ENCODE data around the gene USP6NL.
A peak's percentile ranks its signal among the peaks of the same experiment; 100 is the strongest.

USP6NL gene

DNA sequence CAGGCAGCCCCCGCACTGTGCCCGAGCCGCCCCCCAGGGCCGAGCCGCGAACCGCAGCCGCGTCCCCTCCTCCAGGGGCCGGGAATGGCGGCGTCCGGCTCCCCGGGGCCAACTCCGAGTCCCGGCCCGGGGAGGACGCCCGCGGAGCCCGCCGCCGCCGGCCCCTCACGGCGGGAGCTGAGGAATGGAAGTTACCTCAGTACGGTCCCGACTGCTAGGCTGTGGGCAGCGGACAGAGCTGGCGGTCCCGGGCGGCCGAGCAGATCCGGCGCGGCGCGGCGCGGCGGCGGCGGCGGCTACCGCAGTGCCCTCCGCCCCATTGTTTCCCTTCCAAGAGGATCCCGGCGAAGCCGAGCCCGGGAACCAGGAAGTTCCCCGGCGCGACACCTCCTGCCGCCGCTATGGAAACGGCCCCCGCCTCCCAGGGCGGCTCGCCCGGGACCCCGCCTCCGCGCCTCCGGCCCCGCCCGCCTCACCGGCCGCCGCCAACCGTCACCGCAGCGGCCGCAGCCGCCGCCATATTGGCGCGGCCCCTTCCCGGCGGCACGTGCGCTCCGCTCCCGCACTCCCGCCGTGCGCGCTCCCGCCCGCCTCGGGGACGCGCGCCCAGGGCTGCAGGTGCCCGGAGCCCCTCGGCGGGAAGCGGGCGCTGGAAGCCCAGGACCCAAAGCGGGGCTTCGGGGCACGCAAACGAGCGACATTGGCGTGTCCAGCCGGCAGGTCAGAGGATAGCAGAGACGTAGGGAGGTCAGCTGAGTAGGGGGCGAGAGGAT is at the start of gene USP6NL:
Gene USP6NL (minus strand): TSS at position 403 of the 773 bp plus-strand sequence. CDS start 14,016 bp downstream, outside the sequence.
- H3K4me3 Mint-ChIP-seq: peak within 1 kb of the TSS; percentile 88
- peak within 1 kb of the TSS; percentile 72 for H3K27ac Mint-ChIP-seq
- H3K27me3 Mint-ChIP-seq (ENCODE audit: low read depth): peaks cover 67% of the 10 kb centered on the region
- H3K36me3 Mint-ChIP-seq (ENCODE audit: low read depth): peaks cover 2% of the 10 kb centered on the region
- H3K9me3 Mint-ChIP-seq: peaks cover 3% of the 10 kb centered on the region
- peaks cover 22% of the 10 kb centered on the region for H3K4me1 Mint-ChIP-seq (ENCODE audit: low read depth)

DNA sequence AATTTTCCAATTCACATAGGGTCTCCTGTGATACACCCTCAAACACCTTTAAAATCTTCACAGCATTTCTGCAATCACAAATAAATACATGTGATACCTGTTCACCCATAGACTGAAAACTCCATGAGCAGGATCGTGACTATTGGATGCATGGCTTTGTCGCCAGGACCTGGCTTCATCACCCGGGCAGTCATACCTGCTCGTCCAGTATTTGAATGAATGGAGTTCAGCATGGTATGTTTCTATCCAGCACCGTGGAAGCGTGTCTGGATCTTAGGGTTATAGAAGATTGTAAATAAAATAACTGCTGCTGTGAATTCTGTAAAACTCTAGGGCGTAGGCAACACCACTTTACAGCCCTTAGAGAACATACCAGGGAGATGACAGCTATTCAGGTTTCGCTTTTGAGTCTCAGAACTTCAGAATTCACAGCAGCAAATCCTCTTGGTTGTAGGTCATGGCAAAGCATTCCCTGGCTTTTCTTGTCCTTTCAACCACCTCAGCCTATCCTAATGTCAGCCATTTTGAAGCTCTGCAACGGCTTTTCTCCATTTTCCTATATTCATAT is 47.4 kb upstream of the USP6NL start:
- no peak overlapping the region for H3K4me3 Mint-ChIP-seq
- no peaks in the 10 kb centered on the region for H3K4me1 Mint-ChIP-seq (ENCODE audit: low read depth)

DNA sequence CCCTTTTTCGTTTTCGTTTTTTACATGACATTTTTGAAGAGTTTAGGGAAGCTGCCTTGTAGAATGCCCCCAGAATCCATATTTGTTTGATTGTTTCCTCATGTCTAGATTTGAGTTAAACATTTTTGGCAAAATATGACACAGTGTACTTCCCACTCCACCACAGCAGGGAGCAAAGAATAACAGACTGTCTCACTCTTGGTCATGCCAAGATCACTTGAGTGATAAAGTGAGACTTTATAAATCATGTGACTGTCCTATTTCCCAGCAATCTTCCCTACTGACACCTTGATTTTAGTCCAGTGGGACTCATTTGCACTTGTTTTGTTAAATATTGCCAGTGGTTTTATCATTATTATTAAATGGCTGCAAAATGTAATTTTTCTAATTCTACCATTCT is 44.4 kb upstream of the USP6NL start:
- no peak overlapping the region for H3K4me3 Mint-ChIP-seq
- no peak overlapping the region for H3K27ac Mint-ChIP-seq
- no peaks in the 10 kb centered on the region for H3K36me3 Mint-ChIP-seq (ENCODE audit: low read depth)
- H3K27me3 Mint-ChIP-seq (ENCODE audit: low read depth): peaks cover 17% of the 10 kb centered on the region
- no peaks in the 10 kb centered on the region for H3K4me1 Mint-ChIP-seq (ENCODE audit: low read depth)
- no peaks in the 10 kb centered on the region for H3K9me3 Mint-ChIP-seq

More for the DNA sequence above, 47.4 kb upstream of the USP6NL start:
- H3K9me3 Mint-ChIP-seq: peaks cover 2% of the 10 kb centered on the region
- peaks cover 1% of the 10 kb centered on the region for H3K36me3 Mint-ChIP-seq (ENCODE audit: low read depth)
- H3K27ac Mint-ChIP-seq: no peak overlapping the region
- peaks cover 21% of the 10 kb centered on the region for H3K27me3 Mint-ChIP-seq (ENCODE audit: low read depth)

DNA sequence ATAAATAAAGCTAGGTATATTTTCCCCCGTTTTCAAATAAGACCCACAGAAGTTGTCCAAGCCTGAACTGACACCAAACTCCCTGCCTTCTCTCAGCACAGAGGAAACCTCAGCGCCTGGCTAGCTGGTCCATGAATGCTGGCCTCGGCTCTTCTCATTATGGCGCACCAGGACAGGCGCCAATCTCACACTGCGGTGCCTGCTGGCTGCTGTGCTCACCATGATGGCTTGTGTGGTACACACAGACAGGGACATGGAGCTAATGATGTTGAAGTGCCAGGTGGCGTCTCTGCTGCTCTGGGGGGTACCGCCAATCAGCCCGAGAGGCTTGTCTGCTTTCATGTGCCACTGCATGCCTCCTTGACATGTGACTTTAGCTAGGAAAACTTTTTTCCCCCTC is 43.2 kb upstream of the USP6NL start:
- peaks cover 10% of the 10 kb centered on the region for H3K27me3 Mint-ChIP-seq (ENCODE audit: low read depth)
- H3K4me1 Mint-ChIP-seq (ENCODE audit: low read depth): no peaks in the 10 kb centered on the region
- no peaks in the 10 kb centered on the region for H3K9me3 Mint-ChIP-seq
- no peak overlapping the region for H3K27ac Mint-ChIP-seq
- no peak overlapping the region for H3K4me3 Mint-ChIP-seq
- H3K36me3 Mint-ChIP-seq (ENCODE audit: low read depth): no peaks in the 10 kb centered on the region

DNA sequence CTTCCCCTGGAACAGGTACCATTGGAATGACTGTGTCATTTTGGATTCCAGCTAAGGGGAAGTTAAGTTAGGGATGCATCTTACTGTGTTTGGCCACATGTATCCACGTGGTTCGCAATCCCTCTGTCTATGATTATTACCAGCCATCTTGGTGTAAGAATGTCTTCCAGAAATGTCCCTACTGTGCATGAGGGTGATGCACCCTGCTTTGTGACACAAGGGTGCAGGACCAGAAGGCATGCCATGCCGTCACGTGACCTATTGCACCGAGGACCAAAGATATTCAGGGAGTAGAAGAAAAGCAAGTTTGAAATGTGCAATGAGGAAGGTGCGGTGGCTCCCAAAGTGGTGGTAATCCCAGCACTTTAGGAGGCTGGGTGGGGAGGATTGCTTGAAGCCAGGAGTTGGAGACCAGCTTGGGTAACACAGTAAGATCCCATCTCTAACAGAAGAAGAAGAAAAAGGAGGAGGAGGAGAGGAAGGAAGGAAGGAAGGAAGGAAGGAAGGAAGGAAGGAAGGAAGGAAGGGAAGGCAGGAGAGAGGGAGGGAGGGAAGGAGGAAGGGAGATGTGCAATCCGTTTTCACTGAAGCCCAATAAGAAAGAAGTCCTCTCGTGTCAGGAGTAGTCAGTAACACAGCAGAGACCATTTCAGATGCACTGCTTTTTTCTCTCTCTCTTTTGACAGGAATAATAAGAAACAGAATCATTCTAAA is 42.5 kb upstream of the USP6NL start:
- Mint-ChIP-seq H3K9me3 (no peaks in the 10 kb centered on the region), H3K4me3 (no peak overlapping the region), H3K27ac (no peak overlapping the region), H3K27me3 (ENCODE audit: low read depth) (peaks cover 8% of the 10 kb centered on the region), H3K4me1 (ENCODE audit: low read depth) (no peaks in the 10 kb centered on the region), H3K36me3 (ENCODE audit: low read depth) (no peaks in the 10 kb centered on the region)

DNA sequence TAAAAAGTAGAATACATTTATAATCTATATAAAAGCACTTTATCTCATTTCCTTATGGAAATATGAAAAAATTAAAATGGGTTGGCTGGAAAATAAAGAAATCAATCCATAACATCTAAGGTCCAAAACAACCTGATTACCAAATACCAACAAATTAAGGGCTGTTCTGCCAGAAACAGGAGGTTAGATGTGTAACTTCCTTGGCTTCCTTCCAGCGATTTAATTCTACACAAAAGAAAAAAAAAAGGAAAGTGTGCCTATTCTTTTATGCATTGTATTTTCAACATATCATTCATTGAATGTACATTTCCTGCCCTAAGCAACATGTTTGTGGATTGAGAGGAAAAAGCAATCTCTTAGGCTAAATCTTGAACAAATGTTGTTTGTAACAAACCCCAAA is 36.2 kb upstream of the USP6NL start:
- H3K4me1 Mint-ChIP-seq (ENCODE audit: low read depth): no peaks in the 10 kb centered on the region
- no peaks in the 10 kb centered on the region for H3K9me3 Mint-ChIP-seq
- H3K36me3 Mint-ChIP-seq (ENCODE audit: low read depth): no peaks in the 10 kb centered on the region
- H3K27me3 Mint-ChIP-seq (ENCODE audit: low read depth): peaks cover 6% of the 10 kb centered on the region
- no peak overlapping the region for H3K27ac Mint-ChIP-seq
- H3K4me3 Mint-ChIP-seq: no peak overlapping the region

DNA sequence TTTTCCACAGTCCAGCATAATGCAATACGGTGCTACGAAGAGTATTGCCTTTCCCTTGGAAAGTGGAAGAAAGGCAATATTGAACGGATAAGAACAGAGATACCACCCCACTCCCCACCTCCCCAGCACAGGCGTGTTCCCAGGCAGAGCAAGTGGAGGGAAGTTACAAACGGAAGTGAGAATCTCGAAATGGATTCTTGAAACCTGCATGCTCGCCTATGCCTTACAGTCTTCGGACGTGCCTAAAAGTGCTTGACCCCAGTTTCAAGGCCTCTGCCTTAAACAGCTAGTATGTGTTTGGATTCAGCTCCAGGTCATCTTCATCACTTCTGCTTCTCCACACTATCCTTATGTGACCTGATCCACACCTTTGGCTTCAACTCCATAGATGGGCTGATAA is 35.0 kb upstream of the USP6NL start:
- Mint-ChIP-seq H3K27ac (no peak overlapping the region), H3K4me1 (ENCODE audit: low read depth) (no peaks in the 10 kb centered on the region), H3K36me3 (ENCODE audit: low read depth) (no peaks in the 10 kb centered on the region)

DNA sequence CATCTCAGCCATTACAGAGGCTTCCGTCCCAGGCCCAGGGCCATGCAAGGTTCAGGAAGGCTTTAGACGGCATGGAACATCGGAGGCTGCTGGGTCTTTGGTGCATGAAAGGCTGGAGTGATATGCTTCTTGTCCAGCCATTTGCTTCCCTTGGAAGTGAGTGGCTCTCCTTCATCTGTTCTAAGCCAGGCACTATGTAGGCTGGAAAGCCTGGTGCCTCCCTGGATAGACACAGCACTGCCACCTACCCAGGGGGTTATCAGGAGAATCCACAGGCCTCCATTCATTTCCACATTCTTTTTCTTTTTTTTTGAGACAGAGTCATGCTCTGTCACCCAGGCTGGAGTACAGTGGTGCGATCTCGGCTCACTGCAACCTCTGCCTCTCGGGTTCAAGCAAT is 31.6 kb upstream of the USP6NL start:
- no peaks in the 10 kb centered on the region for H3K9me3 Mint-ChIP-seq
- H3K36me3 Mint-ChIP-seq (ENCODE audit: low read depth): no peaks in the 10 kb centered on the region
- peaks cover 36% of the 10 kb centered on the region for H3K27me3 Mint-ChIP-seq (ENCODE audit: low read depth)
- H3K4me1 Mint-ChIP-seq (ENCODE audit: low read depth): no peaks in the 10 kb centered on the region
- H3K27ac Mint-ChIP-seq: no peak overlapping the region
- no peak overlapping the region for H3K4me3 Mint-ChIP-seq

More for the DNA sequence above, 35.0 kb upstream of the USP6NL start:
- Mint-ChIP-seq H3K9me3 (no peaks in the 10 kb centered on the region), H3K27me3 (ENCODE audit: low read depth) (peaks cover 14% of the 10 kb centered on the region), H3K4me3 (no peak overlapping the region)

DNA sequence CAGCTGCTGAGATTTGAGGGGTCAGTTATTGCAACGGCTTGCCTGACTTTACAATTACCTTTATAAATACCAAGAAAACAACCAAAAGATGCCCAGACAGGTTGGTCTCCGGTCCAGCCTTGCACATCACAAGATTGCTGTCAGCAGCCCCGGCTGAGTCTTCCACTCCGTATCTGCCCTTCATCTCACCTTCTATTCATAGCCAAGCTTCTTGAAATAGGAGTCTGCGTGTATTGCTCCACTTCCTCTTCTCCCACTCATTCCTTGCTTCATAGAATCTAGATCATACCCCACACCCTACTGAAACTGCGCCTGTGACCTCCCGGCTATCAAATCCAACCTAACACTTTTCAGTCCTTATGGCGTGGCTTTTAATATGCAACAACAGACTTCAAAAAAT is 31.1 kb upstream of the USP6NL start:
- no peaks in the 10 kb centered on the region for H3K36me3 Mint-ChIP-seq (ENCODE audit: low read depth)
- H3K27ac Mint-ChIP-seq: no peak overlapping the region
- H3K4me3 Mint-ChIP-seq: no peak overlapping the region
- H3K9me3 Mint-ChIP-seq: no peaks in the 10 kb centered on the region
- H3K4me1 Mint-ChIP-seq (ENCODE audit: low read depth): no peaks in the 10 kb centered on the region
- H3K27me3 Mint-ChIP-seq (ENCODE audit: low read depth): peaks cover 37% of the 10 kb centered on the region

DNA sequence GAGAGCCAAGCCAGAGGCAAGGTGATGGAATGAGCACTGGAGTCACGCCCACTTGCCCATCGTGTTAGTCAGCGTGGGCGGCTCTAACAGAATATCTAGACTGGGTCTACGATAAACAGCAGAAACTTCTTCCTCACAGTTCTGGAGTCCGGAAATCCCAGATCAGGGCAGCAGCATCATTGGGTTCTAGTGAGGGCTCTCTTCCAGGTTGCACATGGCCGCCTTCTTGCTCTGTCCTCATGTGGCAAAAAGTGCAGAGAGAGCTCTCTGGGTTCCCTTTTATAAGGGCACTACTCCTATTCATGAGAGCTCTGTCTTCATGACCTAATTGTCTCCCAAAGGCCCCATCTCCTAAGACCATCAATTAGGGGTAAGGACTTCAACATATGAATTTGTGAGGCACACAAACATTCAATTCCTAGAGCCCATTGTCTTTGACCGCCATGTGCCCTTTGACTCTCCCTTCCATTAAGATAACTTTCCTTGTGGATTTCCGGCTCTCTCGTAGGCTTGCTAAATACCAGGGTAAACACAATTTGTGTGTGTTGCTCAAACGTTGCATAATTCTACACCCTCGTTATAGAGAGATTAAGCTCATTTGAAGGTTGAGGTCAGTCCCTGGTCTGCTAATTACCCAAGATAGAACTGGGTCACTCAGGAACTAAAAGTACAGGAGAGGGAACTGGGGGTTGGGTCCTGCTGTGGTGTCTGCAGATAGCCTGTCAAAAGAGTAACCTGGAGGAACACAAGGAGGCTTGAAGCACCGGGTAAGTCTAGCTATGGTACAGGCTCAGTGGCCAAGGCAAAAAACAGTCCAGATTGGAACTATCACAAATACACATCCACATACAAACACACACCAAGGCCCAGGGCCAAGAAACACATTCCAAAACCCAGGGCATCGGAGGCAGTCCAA is 28.7 kb upstream of the USP6NL start:
- Mint-ChIP-seq H3K9me3 (no peaks in the 10 kb centered on the region), H3K4me1 (ENCODE audit: low read depth) (no peaks in the 10 kb centered on the region), H3K27ac (no peak overlapping the region), H3K27me3 (ENCODE audit: low read depth) (peaks cover 55% of the 10 kb centered on the region), H3K4me3 (no peak overlapping the region), H3K36me3 (ENCODE audit: low read depth) (no peaks in the 10 kb centered on the region)

DNA sequence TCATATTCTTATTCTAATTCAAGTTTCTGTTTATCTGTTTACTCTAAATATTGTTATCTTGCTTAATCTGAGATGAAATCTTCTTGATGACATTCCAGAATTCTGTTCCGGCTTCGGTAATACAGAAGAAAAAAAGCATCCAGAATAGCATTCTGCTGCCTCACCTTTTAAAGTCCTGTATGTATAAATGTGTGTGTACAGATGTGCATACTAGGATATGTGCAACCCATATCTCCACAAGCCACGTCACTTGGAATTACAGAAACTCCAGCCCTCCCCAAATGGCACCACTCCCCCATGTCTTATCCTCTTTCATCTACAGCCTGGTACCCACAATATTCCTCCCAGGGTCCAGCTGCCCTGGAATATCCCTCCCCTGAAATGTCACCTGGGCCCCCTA is 27.9 kb upstream of the USP6NL start:
- Mint-ChIP-seq H3K27ac (no peak overlapping the region), H3K9me3 (no peaks in the 10 kb centered on the region), H3K4me1 (ENCODE audit: low read depth) (no peaks in the 10 kb centered on the region), H3K36me3 (ENCODE audit: low read depth) (no peaks in the 10 kb centered on the region), H3K27me3 (ENCODE audit: low read depth) (peaks cover 62% of the 10 kb centered on the region), H3K4me3 (no peak overlapping the region)

DNA sequence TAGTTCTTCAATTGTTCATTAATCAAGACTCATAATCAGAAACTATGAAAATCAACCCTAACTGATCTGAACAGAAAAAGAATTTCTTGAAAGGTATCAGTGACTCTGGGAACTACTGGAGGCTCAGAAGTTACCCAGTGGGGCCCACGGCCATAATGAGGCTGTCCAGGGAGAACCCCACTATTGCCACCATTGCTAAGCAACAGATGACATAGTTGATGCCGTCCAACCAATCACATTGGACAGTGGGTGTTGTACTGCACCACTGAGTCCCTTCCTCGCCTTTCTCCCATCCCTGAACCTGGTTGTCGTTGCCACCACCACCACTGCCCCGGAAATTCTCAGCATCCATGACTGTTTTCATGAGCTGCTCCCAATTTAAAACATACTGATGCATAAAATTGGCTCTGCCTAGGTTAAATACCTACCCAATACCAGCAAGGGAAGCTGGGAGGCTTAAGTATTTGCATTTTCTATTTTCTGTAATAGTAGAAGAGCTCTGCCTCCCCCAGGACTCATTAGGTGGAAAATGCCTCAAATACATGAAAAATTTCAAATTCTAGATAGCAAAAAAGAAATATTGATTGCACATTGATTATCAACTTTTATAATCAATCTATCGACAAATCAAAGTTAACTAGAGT is 26.7 kb upstream of the USP6NL start:
- Mint-ChIP-seq H3K4me3 (no peak overlapping the region), H3K36me3 (ENCODE audit: low read depth) (no peaks in the 10 kb centered on the region), H3K27me3 (ENCODE audit: low read depth) (peaks cover 73% of the 10 kb centered on the region), H3K4me1 (ENCODE audit: low read depth) (no peaks in the 10 kb centered on the region), H3K9me3 (no peaks in the 10 kb centered on the region), H3K27ac (no peak overlapping the region)

DNA sequence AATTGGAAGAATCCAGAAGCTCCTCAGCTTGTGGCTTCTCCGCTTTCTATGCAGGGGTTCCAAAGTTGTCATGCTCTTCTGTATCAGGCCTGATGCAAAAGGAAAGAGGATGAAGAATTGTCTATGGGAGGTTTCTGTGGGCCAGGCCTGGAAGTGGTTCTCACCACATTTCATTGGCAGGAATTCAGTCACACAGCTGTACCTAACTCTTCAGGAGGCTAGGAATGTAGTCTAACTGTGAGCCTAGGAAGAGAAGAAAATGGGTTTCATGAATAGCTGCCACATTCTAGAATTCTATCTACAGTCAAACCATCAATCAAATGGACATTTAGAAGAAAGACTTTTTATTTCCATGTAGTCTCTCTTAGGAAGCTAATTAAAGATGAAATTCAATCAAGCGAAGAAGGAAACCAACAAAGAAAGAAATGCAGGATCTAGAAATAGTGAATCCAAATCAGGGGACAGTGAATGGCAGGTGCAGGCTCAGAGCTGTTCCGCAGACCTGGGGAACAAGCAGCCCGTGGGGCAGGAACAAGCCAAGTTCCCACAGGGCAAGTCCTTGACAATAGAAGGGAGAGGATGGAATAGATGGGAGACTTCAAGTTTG is 25.4 kb upstream of the USP6NL start:
- no peaks in the 10 kb centered on the region for H3K9me3 Mint-ChIP-seq

More for the DNA sequence above, 25.4 kb upstream of the USP6NL start:
- H3K27me3 Mint-ChIP-seq (ENCODE audit: low read depth): peaks cover 74% of the 10 kb centered on the region
- H3K36me3 Mint-ChIP-seq (ENCODE audit: low read depth): no peaks in the 10 kb centered on the region
- no peak overlapping the region for H3K4me3 Mint-ChIP-seq
- H3K27ac Mint-ChIP-seq: no peak overlapping the region
- peaks cover 6% of the 10 kb centered on the region for H3K4me1 Mint-ChIP-seq (ENCODE audit: low read depth)
